ENCODE data around the gene SMARCAL1.

GRCh38 chr2:216441308-216442010, 29.2 kb downstream of the SMARCAL1 start:
- TF ChIP-seq CTCF (conservative IDR thresholded peaks at IDR 0.05) (no peak), EZH2 (IDR thresholded peaks at IDR 0.05; ENCODE audit: low read depth) (no peak)

Measured in PC-9 (cell line).